GM12878 (cell line): ENCODE data around the gene CISD2. TPM values are rescaled to one million over a fixed set of nuclear protein-coding genes. Genes with fewer than 3 reads are reported as not detected.

Experiments
- BCL11A ChIP-seq: IDR thresholded peaks from 2 replicates; pipeline ENCODE4 v1.6.1; 2011; ENCODE audit warnings: low read depth, low read length
- BMI1 ChIP-seq: fragments of 450-650 bp; IDR thresholded peaks from 2 replicates; pipeline ENCODE4 v1.6.1; 2016; ENCODE audit warnings: mild to moderate bottlenecking, moderate library complexity, borderline replicate concordance
- HDAC2 ChIP-seq: fragments of 200-600 bp; sonication (generic); IDR thresholded peaks from 2 replicates; pipeline ENCODE4 v1.6.1; 2017
- NR2C2 ChIP-seq: IDR thresholded peaks from 2 replicates; pipeline ENCODE4 v1.6.1; 2011; ENCODE audit warnings: borderline replicate concordance, low read depth; ENCODE audit not compliant: control insufficient read depth, insufficient read length
- RB1 ChIP-seq: fragments of 450-650 bp; formaldehyde crosslinking; IDR thresholded peaks from 2 replicates; pipeline ENCODE4 v1.6.1; 2017; ENCODE audit warnings: mild to moderate bottlenecking, borderline replicate concordance
- RBBP5 ChIP-seq: fragments of 200-600 bp; sonication (generic); conservative IDR thresholded peaks from 2 replicates; pipeline ENCODE4 v1.6.1; 2016
- RCOR1 ChIP-seq: conservative IDR thresholded peaks from 2 replicates; pipeline ENCODE4 v1.6.1; 2012; ENCODE audit warnings: low read depth, low read length, improper control_type of control experiment
- RFX5 ChIP-seq: IDR thresholded peaks from 2 replicates; pipeline ENCODE4 v1.6.1; 2011; ENCODE audit warnings: low read depth, low read length, improper control_type of control experiment
- SMARCA5 ChIP-seq: fragments of 450-650 bp; IDR thresholded peaks from 2 replicates; pipeline ENCODE4 v1.6.1; 2017; ENCODE audit warnings: mild to moderate bottlenecking
- SP1 ChIP-seq: IDR thresholded peaks from one replicate; pipeline ENCODE4 v1.6.1; 2011; ENCODE audit warnings: low read depth, low read length
- SUPT20H ChIP-seq: IDR thresholded peaks from 2 replicates; pipeline ENCODE4 v1.6.1; 2011; ENCODE audit warnings: low read depth, mild to moderate bottlenecking, low read length, moderate library complexity, borderline replicate concordance; ENCODE audit not compliant: control insufficient read depth
- TAF1 ChIP-seq: IDR thresholded peaks from 2 replicates; pipeline ENCODE4 v1.6.1; 2011; ENCODE audit warnings: mild to moderate bottlenecking, low read depth, low read length, borderline replicate concordance
- ZNF217 ChIP-seq: fragments of 450-650 bp; IDR thresholded peaks from 2 replicates; pipeline ENCODE4 v1.6.1; 2017; ENCODE audit warnings: antibody characterized with exemption, mild to moderate bottlenecking
- ZNF24 ChIP-seq: fragments of 450-650 bp; IDR thresholded peaks from 2 replicates; pipeline ENCODE4 v1.6.1; 2017; ENCODE audit warnings: antibody characterized with exemption, mild to moderate bottlenecking
- polyA plus RNA-seq, 11 experiments: library from polyadenylated mRNA; depleted of rRNA in 4 of 11; unstranded in 6 of 11; stranded (reverse) in 5 of 11; fragments of >200 nt; fragmentation: Nextera tagmentation in 4 of 11; fragmentation: Illumina TruSeq in 1 of 11; extraction: Ambion mirVana in 4 of 11; extraction: Trizol in 1 of 11; gene quantifications; 1 replicate in 1 of 11; 2 replicates in 10 of 11; pipeline versions ENCODE4 v1.2.1 to v1.2.3, GENCODE V29; 2011 to 2016; ENCODE audit warnings: inconsistent platforms in 2 of 11, missing spikeins in 2 of 11, low read depth in 1 of 11
- total RNA-seq, 4 experiments: library from RNA; depleted of rRNA in 3 of 4; stranded (reverse); fragments of >200 nt in 3 of 4; fragmentation: Illumina TruSeq in 1 of 4; extraction: Trizol in 1 of 4; gene quantifications; 2 replicates each; pipeline versions ENCODE4 v1.2.1 to v1.2.3, GENCODE V29; 2013 to 2021
- TF ChIP-seq, protein P1 (sequence below): fragments of 450-650 bp; IDR thresholded peaks from 2 replicates; pipeline ENCODE4 v1.6.1; 2017; ENCODE audit warnings: mild to moderate bottlenecking, low read depth, inconsistent platforms; ENCODE audit not compliant: poor library complexity, severe bottlenecking
- TF ChIP-seq, protein P2 (sequence below): fragments of 450-650 bp; IDR thresholded peaks from 2 replicates; pipeline ENCODE4 v1.6.1; 2016; ENCODE audit warnings: mild to moderate bottlenecking
- TF ChIP-seq, protein P3 (sequence below): fragments of 450-650 bp; IDR thresholded peaks from 2 replicates; pipeline ENCODE4 v1.6.1; 2017; ENCODE audit warnings: antibody characterized with exemption, mild to moderate bottlenecking, moderate library complexity
- TF ChIP-seq, protein P4 (sequence below): fragments of 450-650 bp; IDR thresholded peaks from 2 replicates; pipeline ENCODE4 v1.6.1; 2018; ENCODE audit warnings: mild to moderate bottlenecking, low read depth, moderate library complexity; ENCODE audit not compliant: partially characterized antibody

Gene CISD2
- total and polyA plus RNA-seq, 10 of the 15 experiments (the other 5 are each of a cell fraction or from before 2014, with no cell fraction given) = 29.5 to 132 (median 38.9) TPM

DNA sequence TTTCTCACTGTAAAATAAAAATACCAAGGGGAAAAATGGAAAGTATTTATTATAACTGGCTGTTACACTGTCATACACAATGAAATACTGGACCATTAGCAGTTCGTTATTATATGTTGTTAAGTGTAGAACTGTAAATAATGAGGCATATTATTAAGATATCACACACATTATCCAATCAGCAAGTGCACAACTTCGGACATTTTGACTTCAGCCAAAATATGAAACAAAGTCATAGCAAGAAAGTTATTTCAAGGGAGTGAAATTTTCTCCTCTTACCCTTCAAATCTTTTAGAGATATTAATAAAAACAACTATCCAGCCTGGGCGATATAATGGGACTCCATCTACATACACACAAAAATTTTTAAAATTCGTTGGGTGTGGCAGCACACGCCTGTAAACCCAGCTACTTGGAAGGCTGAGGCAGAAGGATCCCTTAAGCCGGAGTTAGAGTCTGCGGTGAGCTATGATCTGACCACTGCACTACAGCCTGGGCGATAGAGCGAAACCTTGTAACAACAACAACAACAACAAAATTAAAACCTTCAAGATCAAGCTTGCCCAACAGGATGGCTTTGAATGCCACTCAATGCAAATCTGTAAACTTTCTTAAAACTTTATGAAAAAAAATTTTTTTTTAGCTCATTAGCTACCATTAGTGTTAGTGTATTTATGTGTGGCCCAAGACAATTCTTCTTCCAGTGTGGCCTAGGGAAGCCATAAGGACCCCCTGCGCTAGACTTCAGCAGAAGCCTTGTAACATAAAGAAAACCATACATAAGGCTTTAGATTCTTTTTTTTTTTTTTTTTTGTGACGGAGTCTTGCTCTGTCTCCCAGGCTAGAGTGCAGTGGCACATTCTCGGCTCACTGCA is 1.3 kb upstream of the CISD2 start (continued):
- TF ChIP-seq NR2C2 (no peak), RCOR1 (no peak), SP1 (no peak), RFX5 (no peak), RBBP5 (no peak), SUPT20H (no peak), BCL11A (no peak), ZNF217 (no peak), SMARCA5 (no peak), ZNF24 (no peak), BMI1 (no peak), RB1 (no peak), TAF1 (no peak), HDAC2 (no peak)
- TF ChIP-seq, protein P1, sequence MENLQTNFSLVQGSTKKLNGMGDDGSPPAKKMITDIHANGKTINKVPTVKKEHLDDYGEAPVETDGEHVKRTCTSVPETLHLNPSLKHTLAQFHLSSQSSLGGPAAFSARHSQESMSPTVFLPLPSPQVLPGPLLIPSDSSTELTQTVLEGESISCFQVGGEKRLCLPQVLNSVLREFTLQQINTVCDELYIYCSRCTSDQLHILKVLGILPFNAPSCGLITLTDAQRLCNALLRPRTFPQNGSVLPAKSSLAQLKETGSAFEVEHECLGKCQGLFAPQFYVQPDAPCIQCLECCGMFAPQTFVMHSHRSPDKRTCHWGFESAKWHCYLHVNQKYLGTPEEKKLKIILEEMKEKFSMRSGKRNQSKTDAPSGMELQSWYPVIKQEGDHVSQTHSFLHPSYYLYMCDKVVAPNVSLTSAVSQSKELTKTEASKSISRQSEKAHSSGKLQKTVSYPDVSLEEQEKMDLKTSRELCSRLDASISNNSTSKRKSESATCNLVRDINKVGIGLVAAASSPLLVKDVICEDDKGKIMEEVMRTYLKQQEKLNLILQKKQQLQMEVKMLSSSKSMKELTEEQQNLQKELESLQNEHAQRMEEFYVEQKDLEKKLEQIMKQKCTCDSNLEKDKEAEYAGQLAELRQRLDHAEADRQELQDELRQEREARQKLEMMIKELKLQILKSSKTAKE = peak; percentile 56
- TF ChIP-seq, protein P2, sequence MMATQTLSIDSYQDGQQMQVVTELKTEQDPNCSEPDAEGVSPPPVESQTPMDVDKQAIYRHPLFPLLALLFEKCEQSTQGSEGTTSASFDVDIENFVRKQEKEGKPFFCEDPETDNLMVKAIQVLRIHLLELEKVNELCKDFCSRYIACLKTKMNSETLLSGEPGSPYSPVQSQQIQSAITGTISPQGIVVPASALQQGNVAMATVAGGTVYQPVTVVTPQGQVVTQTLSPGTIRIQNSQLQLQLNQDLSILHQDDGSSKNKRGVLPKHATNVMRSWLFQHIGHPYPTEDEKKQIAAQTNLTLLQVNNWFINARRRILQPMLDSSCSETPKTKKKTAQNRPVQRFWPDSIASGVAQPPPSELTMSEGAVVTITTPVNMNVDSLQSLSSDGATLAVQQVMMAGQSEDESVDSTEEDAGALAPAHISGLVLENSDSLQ = peak; percentile 56; the same call in 1 of the 2 replicates
- TF ChIP-seq, protein P3, sequence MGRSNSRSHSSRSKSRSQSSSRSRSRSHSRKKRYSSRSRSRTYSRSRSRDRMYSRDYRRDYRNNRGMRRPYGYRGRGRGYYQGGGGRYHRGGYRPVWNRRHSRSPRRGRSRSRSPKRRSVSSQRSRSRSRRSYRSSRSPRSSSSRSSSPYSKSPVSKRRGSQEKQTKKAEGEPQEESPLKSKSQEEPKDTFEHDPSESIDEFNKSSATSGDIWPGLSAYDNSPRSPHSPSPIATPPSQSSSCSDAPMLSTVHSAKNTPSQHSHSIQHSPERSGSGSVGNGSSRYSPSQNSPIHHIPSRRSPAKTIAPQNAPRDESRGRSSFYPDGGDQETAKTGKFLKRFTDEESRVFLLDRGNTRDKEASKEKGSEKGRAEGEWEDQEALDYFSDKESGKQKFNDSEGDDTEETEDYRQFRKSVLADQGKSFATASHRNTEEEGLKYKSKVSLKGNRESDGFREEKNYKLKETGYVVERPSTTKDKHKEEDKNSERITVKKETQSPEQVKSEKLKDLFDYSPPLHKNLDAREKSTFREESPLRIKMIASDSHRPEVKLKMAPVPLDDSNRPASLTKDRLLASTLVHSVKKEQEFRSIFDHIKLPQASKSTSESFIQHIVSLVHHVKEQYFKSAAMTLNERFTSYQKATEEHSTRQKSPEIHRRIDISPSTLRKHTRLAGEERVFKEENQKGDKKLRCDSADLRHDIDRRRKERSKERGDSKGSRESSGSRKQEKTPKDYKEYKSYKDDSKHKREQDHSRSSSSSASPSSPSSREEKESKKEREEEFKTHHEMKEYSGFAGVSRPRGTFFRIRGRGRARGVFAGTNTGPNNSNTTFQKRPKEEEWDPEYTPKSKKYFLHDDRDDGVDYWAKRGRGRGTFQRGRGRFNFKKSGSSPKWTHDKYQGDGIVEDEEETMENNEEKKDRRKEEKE = no peak
- TF ChIP-seq, protein P4, sequence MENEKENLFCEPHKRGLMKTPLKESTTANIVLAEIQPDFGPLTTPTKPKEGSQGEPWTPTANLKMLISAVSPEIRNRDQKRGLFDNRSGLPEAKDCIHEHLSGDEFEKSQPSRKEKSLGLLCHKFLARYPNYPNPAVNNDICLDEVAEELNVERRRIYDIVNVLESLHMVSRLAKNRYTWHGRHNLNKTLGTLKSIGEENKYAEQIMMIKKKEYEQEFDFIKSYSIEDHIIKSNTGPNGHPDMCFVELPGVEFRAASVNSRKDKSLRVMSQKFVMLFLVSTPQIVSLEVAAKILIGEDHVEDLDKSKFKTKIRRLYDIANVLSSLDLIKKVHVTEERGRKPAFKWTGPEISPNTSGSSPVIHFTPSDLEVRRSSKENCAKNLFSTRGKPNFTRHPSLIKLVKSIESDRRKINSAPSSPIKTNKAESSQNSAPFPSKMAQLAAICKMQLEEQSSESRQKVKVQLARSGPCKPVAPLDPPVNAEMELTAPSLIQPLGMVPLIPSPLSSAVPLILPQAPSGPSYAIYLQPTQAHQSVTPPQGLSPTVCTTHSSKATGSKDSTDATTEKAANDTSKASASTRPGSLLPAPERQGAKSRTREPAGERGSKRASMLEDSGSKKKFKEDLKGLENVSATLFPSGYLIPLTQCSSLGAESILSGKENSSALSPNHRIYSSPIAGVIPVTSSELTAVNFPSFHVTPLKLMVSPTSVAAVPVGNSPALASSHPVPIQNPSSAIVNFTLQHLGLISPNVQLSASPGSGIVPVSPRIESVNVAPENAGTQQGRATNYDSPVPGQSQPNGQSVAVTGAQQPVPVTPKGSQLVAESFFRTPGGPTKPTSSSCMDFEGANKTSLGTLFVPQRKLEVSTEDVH = no peak
